Osteoblast (primary cell): ENCODE measurements around the gene DRAXIN. TPM values are rescaled to one million over a fixed set of nuclear protein-coding genes. Genes with fewer than 3 reads are reported as not detected.
A peak's percentile ranks its signal among the peaks of the same experiment; 100 is the strongest.

Source experiments
- DNase-seq: peaks from one replicate; pipeline ENCODE4 v3.0.0; 2011; ENCODE audit warnings: low spot score, mixed read lengths; ENCODE audit not compliant: insufficient read length; ENCODE audit errors: missing footprints
- H2AFZ ChIP-seq: 2 replicates; pipeline ENCODE4 v1.6.0; 2011; ENCODE audit warnings: mild to moderate bottlenecking, low read length
- H3K27ac ChIP-seq: 2 replicates; pipeline ENCODE4 v1.5.1; 2011; ENCODE audit warnings: mild to moderate bottlenecking, low read depth, low read length, moderate library complexity
- H3K27me3 ChIP-seq: 2 replicates; pipeline ENCODE4 v1.6.0; 2012; ENCODE audit warnings: mild to moderate bottlenecking, control low read depth, inconsistent platforms, low read length, moderate library complexity; ENCODE audit not compliant: insufficient read depth
- H3K36me3 ChIP-seq: 2 replicates; pipeline ENCODE4 v1.5.1; 2011; ENCODE audit warnings: mild to moderate bottlenecking, low read length, control low read depth, moderate library complexity; ENCODE audit not compliant: insufficient read depth
- H3K4me1 ChIP-seq: 2 replicates; pipeline ENCODE4 v1.5.1; 2011; ENCODE audit warnings: mild to moderate bottlenecking, low read length, control low read depth, moderate library complexity; ENCODE audit not compliant: insufficient read depth
- H3K4me2 ChIP-seq: 2 replicates; pipeline ENCODE4 v1.6.0; 2011; ENCODE audit warnings: mild to moderate bottlenecking, low read length; ENCODE audit not compliant: insufficient read depth
- H3K4me3 ChIP-seq: fragments of 200-600 bp; sonication (generic); 3 replicates; pipeline ENCODE4 v1.5.1; 2012; ENCODE audit warnings: mild to moderate bottlenecking, low read length, inconsistent platforms; ENCODE audit not compliant: insufficient read depth
- H3K79me2 ChIP-seq: 2 replicates; pipeline ENCODE4 v1.6.0; 2012; ENCODE audit warnings: mild to moderate bottlenecking, low read length, control low read depth, inconsistent platforms; ENCODE audit not compliant: insufficient read depth
- H3K9me3 ChIP-seq: 2 replicates; pipeline ENCODE4 v1.5.1; 2011; ENCODE audit warnings: low read depth, low read length, control low read depth
- H4K20me1 ChIP-seq: 2 replicates; pipeline ENCODE4 v1.6.0; 2012; ENCODE audit warnings: mild to moderate bottlenecking, low read length, control low read depth; ENCODE audit not compliant: insufficient read depth
- CTCF ChIP-seq: IDR thresholded peaks from 2 replicates; pipeline ENCODE4 v1.5.1; 2011; ENCODE audit warnings: mild to moderate bottlenecking, low read depth, low read length, moderate library complexity; ENCODE audit errors: extremely low read depth
- total RNA-seq: library from RNA; depleted of rRNA; stranded (reverse); fragments of >200 nt; gene quantifications from 2 replicates; pipeline ENCODE4 v1.2.3, GENCODE V29; 2012

Gene DRAXIN
- total RNA-seq, 1 donor: under 0.01 TPM

GRCh38 chr1:11720033-11720376, 28.5 kb downstream of the DRAXIN start:
- no peak for DNase-seq
- H3K4me1 ChIP-seq: peaks cover 4% of the 10 kb centered on the region
- H3K27me3 ChIP-seq: peaks cover 21% of the 10 kb centered on the region
- H4K20me1 ChIP-seq: no peaks in the 10 kb centered on the region
- no peak overlapping the region for H2AFZ ChIP-seq
- no peak overlapping the region for H3K4me2 ChIP-seq
- TF ChIP-seq CTCF: no peak
- H3K9me3 ChIP-seq: no peaks in the 10 kb centered on the region
- H3K36me3 ChIP-seq: no peaks in the 10 kb centered on the region
- H3K27ac ChIP-seq: no peak overlapping the region
- H3K79me2 ChIP-seq: no peaks in the 10 kb centered on the region
- no peak overlapping the region for H3K4me3 ChIP-seq

- no peak for TF ChIP-seq CTCF
- H2AFZ ChIP-seq: no peak overlapping the region
- no peaks in the 10 kb centered on the region for H4K20me1 ChIP-seq
- H3K27ac ChIP-seq: no peak overlapping the region
- no peak for DNase-seq
- H3K4me3 ChIP-seq: no peak overlapping the region
- no peak overlapping the region for H3K4me2 ChIP-seq
- H3K79me2 ChIP-seq: no peaks in the 10 kb centered on the region
- H3K4me1 ChIP-seq: peaks cover 4% of the 10 kb centered on the region
- no peaks in the 10 kb centered on the region for H3K36me3 ChIP-seq
- H3K9me3 ChIP-seq: no peaks in the 10 kb centered on the region
- peaks cover 21% of the 10 kb centered on the region for H3K27me3 ChIP-seq
Measured at GRCh38 chr1:11720525-11720924, 29.0 kb downstream of the DRAXIN start.

- TF ChIP-seq CTCF: no peak
- Histone ChIP-seq H3K79me2 (no peaks in the 10 kb centered on the region), H3K36me3 (no peaks in the 10 kb centered on the region), H3K27me3 (peaks cover 14% of the 10 kb centered on the region), H4K20me1 (no peaks in the 10 kb centered on the region), H3K9me3 (no peaks in the 10 kb centered on the region), H3K27ac (no peak overlapping the region), H3K4me1 (peaks cover 4% of the 10 kb centered on the region), H3K4me3 (no peak overlapping the region), H2AFZ (no peak overlapping the region), H3K4me2 (no peak overlapping the region)
- DNase-seq: peak; percentile 8
Measured at GRCh38 chr1:11721311-11721710, 29.8 kb downstream of the DRAXIN start.

- Histone ChIP-seq H3K4me2 (no peak overlapping the region), H2AFZ (no peak overlapping the region), H3K79me2 (no peaks in the 10 kb centered on the region), H3K4me1 (peaks cover 4% of the 10 kb centered on the region), H3K27ac (no peak overlapping the region), H3K36me3 (no peaks in the 10 kb centered on the region), H3K4me3 (no peak overlapping the region), H3K27me3 (peaks cover 13% of the 10 kb centered on the region), H3K9me3 (no peaks in the 10 kb centered on the region), H4K20me1 (no peaks in the 10 kb centered on the region)
- peak; percentile 35 for DNase-seq
- no peak for TF ChIP-seq CTCF
Measured at GRCh38 chr1:11722538-11722937, 31.0 kb downstream of the DRAXIN start.
